HG02759 (cell line): ENCODE measurements around the gene C11orf91.
A peak's percentile ranks its signal among the peaks of the same experiment; 100 is the strongest.

ENCODE experiments used
- ATAC-seq: cut with Tn5 transposase; IDR thresholded peaks from one replicate; pipeline ENCODE4 v1.9.1; 2021; ENCODE audit warnings: mild to moderate bottlenecking, moderate library complexity; ENCODE audit not compliant: unreplicated experiment

C11orf91 gene

DNA sequence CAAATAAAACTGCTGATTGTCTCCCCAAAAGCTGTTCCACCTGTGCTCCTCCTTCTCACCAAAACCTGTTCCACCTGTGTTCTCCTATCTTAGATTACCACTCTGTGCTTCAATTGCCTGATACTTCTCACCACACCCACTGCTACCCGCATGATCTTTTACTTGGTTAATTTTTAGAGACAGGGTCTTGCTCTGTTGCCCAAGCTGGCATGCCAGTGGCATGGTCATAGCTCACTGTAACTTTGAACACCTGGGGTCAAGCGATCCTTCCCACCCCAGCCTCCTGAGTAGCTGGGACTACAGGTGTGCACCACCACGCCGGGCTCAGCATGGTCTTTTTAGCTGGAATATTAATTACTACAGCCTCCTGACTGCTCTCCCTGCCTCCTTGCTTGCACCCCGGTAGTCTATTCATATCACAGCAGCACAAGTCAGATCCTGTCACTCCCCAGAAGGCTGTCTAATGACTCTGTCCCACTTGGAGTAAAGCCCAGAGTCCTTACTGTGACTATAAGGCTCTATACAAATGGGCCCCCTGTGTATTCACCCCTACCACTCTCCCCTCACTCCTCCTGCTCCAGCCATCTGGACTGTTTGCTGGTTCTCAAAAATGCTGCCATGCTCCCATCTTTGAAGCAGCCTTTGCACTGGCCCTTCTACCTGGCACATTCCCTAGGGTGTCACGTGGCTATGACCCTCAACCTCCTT is 3.5 kb downstream of the C11orf91 start:
- ATAC-seq: no peak

DNA sequence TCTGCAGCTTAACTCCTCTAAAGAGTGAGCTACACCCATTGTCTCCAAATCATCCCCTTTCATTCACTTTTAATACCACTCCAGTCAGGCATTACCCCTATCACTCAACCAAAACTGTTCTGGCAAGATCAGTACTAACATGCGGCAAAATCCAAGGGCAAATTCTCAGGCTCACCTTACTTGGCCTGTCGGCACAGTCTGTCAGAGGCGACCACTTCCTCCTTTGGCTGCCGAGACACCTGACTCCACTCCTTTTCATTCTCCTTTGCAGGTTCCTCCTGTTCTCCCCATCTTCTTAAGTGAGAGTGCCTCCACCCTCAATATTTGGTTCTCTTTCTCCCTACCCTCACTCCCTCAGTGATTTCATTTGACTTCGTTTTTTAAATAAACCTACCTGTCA is 4.2 kb downstream of the C11orf91 start:
- no peak for ATAC-seq

DNA sequence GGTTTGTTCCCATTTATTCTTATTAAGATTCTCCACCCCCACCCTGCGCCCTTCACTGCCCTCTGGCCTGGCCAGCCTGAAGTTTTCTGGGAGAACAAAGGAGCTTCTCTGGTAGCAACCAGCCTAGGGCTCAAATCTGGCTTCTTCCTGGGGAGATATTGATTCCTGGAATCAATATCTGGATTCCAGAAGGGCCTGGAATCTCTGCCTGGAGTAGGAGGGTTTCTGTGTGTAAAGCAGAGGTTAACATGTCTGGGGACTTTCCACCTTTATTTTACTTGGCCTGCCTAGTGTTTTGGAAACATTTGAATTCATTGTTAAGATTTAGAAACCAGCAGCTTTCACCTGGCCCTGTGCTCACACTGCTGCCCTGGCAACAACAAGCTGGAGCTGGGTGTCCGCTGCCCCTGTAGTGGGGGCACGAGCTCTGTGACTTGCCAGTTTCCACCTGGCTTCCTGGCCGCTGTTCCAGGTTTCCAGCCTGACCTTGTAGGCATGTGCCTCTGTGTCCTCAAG is 5.5 kb downstream of the C11orf91 start:
- no peak for ATAC-seq

DNA sequence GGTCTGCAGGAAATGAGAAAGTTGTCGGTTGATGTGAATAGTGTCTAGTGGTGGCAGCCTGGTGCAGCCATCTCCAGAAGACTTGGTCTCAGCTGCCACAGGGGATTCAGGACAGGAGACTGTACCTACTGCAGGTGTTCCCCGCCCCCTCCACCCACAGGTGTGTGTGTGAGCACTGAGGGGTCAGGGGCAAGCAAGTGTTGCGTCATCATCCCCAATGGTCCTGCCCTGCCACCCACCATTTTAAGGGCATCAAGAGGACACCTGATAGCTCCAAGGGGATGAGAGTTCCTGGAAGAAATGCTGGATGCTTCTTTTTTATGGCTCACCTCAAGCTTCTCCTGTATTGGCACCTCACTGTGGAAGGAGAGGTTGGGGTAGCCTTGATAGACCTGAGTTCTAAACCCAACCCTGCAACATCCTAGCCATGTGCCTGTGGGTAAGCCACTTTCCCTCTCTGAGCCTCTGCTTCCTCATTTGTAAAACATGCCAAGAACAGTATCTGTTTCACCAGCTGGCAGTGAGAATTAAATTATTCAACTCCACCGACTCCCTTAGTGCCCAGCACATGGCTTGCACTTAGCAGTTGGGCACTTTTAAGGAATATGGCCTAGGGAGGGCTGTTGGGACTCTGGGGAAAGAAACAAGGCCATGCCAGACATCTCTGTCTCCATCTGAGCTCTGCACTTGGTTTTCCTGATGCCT is 6.1 kb downstream of the C11orf91 start:
- ATAC-seq: no peak

DNA sequence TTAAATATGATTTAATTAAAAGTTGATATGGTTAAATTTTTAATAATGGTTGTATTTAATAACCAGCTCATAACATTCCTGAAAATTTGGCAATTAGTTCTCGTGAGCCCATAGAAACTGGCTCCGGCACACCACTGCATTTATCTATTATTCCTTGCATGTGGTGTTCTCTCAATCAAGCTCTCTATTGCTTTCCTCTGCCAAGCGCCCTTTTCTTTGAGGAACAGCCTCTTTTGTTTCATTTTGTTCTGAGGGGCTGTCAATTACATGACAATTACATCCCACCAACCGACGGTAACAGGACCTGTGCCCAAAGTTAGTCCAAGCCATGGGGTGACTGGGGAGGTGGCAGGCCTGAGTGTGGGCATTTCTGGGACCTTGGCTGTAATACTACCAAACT is 8.1 kb downstream of the C11orf91 start:
- ATAC-seq: no peak

DNA sequence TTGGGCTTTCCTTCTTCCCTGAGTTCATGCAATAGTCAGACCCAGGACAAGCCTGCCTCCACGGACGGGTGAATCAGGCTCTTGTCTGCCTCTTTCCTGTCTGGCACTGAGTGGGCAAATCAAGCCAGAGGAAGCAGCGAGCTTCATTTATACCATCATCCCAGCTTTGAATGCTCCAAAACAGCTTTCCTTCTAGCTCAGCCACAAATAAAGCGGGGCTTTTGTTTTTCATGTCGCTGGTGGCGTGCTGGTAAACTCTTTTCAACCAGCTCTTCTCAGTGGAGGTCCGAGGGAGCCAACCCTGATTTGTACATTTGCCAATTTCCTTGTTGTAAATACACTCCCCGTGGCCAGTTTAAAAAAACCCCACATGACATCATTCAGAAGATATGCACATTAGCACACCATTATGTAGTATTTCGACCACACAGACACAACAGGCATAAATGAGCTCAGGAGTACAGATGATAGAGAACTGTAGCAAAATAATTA is 8.6 kb downstream of the C11orf91 start:
- no peak for ATAC-seq

DNA sequence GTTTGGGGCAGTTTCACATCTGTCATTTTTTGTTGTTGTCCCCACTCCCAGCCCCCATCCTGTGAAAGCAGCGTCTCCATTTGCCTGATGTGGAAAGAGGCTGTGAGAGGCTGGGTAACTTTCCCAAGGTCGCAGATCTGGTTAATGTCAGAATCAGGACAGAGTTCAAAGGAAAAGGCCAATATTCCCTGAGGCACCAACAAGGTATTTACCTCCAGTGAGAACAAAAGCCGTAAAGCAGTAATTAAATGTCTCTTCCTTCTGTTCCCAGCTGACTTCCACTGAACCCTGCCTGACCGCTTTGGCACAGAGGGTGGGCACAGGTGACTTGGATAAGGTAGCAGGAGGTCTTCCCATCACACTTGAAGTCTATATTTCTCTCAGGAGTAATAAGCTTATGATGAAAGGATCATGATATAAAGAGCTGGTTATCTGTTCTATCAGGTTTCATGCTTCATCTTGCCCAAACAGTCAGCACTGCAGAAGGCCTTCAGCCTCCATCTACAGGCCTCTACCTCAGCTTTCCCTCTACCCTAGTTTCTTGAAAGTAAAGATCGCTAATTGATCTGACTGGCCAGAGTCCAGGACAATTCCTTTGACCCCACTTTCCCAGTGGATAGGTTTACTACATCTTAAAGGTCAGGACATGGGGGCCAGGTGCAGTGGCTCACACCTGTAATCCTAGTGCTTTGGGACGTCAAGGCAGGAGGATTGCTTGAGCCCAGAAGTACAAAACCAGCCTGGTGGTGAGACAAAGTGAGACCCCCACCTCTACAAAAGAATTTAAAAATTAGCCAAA is 9.4 kb downstream of the C11orf91 start:
- no peak for ATAC-seq

DNA sequence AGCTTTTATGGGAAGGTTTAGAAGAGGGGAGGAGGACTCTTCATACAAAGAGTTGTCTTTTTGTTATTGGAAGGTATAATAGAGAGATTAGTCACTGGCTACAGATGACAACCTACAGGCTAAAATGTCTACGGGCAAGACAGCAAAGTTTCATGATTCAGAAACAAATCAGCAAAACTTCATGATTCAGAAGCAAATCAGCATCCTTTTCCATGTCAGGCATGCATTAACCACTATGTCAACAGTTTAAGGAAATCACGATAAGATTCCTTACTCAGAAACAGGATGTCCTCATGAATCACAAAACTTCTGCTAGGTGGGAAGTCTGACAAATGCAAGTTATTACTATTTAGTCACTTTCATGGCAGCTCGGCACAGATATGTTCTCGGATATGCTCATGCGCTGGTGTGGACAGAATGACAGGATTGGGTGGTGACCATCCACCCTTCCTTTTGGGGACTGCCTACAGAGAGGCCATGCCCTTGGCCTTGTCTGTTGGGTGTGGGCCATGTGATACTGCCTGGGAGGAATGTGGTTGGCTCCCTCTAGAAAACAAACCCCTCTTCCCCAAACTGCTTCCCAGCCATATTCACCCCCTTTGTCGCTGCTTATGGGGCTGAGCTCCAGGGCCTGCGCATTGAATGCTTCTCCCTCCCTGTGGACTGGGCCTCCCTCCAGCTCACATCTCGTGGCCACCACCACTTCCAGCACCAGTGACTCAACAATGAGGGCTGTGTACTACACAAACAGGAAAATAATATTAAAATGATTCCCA is 10.1 kb downstream of the C11orf91 start:
- no peak for ATAC-seq

DNA sequence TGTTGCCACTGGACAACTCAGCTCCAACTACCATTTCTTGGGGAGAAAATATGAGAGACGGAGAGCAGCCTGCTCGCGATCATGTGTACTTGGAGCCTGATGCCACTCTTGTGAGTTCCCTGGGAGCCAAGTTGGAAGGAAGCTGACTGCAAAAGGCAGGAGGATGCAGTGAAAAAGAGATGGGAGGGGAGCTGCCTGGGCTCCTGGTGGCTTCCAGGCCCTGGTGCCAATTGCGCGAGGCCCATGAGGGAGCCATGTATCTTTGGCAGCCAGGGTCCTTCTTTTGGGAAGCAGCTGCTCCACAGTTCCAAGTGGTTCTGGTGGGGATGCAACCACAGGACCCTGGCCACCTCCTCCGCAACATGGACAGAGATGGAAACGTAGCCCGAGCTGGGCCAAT is 11.1 kb downstream of the C11orf91 start:
- no peak for ATAC-seq

DNA sequence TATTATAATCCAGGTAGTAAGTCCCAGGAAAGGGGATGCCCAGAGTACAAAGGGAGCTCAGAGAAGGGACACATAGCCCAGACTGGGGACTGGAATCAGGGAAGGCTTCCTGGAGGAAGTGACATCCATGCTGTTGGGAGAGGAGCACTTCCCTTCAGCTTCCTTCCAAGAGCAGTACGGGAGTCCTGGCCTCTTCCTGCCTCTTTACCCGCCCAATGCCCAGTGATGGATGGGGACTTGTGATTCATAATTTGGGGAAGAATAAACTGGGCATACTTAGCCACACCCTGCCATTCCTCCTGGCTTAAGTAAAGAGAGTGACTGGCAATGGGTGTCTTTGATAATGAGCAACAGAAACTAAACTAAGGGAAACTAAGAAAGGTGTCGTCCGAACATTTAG is 11.5 kb downstream of the C11orf91 start:
- no peak for ATAC-seq

DNA sequence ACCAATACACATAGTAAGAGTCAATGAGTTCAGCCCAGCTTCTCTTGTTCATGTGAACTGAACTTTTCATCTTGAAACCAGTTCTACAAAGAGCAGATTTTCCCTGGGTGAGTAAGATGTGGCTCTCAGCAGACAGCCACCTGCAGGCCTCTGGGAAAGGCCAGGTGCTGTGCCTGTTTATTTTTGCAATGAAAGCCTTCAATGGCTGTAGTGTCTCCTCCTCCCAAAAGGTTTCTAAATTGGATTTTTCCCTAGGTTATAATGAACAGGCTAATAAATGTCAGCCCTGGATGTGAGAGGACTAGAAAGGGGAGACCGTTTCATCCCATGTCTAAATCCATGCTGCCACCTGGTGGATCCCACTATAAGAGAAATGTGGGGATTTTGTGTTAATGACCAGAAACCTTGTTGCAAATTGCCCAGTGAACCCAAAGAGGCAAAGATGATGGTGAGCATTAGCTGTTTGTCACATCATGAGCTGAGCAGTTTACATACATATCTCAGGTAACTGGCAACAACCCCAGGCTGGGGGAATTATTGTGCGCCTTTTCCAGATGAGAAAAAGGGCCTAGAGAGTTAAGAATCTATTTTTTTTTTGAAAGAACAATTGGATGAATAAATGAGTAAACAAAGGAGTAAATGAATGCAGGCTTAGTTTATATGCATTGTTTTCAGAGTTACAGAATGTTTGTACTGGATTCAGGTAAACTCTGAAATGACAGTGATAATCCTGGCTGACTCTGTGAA is 12.7 kb downstream of the C11orf91 start:
- ATAC-seq: peak; percentile 66

DNA sequence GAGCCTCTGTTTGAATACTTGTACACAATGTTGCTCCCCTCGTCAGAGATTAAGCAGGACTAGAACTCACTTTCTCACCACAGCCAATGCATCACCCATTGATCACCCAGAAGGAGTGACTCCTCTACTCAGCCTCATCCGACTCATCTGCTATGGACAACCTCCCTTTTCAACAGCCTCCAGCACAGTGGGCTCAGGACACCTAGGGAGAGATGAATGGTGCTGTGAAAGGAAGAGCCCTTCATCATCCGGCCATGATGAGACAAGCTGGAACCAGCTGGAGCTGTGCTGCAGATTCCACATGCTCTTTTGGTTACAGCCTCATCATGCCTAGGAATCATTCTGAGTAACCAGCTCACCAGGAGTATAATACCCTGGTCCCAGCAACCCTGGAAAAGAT is 15.5 kb downstream of the C11orf91 start:
- no peak for ATAC-seq

DNA sequence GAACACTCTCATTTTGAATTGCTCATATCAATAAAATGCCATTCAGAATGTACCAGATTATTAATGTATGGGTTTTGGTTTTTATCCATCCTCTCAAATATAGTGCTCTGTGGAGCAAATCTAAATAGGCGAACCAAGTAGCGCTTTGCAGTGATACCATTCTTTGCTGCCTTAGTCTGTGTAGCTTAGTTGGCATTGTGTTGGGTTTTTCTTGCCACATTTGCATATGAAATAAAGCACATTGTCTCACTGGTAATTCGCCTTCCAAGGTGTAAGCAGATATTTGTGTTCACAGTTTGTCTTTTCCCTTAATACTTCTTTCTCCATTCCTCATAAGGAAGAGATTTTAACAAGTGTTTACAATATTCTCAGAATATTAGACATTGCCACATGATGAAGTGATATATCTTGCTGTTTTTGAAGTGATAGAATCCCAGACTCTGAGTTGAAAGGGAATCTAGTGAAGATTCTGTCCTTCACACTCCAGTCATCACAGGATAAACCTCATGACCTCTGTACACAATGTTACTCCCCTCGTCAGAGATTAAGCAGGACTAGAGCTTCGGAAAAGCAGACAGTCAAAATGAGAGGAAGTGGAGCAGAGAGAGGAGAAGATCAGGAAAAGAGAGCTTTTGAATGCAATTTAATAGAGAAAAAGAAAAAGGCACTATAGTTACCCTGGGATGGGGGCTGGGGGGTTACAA is 16.5 kb downstream of the C11orf91 start:
- no peak for ATAC-seq

DNA sequence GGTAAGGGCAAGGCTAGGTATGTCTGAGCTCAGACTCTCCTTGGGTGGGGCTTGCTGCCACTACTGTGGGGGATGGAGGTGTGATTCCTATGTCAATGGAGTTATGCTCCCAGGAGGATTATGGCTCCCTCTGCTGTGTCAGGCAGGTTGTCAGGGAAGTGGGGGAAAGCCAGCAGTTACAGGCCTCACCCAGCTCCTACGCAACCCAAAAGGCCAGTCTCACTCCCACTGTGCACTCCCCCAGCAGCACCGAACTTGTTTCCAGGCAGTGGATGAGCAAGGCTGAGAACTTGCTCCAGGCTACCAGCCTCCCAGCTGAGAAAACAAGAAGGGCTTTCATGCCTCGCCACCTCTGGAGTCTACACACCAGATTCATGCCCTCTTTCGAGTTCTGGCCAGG is 18.2 kb downstream of the C11orf91 start:
- no peak for ATAC-seq

DNA sequence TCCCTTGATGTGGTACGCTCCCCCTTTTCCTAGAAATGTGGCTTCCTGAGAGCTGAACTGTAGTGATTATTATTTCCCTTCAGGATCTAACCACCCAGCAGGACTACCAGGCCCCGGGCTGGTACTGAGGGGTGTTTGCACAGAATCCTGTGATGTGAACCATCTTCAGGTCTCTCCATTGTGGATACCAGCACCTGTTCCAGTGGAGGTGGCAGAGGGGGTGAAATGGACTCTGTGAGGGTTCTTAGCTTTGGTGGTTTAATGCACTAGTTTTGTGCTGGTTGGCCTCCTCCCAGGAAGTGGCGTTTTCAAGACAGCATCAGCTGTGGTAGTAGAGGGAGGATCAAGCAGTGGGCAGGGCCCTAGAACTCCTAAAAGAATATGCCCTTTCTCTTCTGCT is 18.6 kb downstream of the C11orf91 start:
- no peak for ATAC-seq

DNA sequence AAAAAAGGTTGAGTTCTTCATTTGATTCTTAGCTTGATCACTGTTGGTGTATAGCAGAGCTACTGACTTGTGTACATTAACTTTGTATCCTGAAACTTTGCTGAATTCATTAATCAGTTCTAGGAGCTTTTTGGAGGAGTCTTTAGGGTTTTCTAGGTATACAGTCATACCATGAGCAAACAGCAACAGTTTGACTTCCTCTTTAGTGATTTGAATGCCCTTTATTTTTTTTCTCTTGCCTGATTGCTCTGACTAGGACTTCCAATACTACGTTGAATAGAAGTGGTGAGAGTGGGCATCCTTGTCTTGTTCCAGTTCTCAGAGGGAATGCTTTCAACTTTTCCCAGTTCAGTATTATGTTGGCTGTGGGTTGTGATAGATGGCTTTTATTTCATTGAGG is 22.0 kb downstream of the C11orf91 start:
- ATAC-seq: peak; percentile 65

DNA sequence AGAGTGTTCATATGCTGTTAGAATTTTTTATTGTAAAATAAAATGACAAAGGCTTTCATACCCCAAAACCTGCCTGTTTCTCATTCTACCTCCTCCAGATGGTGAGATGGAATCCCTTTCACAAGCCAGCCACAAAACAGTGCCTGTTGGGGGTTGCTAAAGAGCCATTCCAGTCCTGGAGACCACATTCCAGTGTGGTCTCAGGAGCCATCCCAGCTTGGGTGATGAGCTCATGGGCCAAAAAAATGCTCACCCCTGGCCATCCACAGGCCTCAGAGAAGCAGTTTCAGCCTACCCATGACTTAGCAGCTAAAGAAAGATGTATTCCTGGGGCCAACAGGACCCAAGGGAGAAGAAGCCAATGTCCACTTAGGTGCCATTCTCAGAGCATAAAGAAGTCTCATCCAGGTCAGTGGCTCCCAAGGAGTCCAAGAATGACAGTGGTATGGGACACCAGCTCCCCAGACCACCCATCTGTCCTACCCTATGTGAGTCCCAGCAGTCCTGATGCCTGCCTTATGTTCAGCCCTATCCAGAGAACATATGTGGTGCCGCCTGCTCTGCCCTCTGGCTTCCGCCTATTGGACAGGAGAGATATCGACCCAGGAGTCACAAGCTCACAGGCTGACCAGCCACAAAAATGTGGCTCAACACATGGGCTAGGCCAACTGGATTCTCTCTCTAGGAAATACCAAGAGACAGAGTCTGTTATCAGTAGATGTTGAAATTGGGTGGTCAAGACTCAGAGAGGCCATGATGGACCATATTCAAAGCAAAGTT is 26.4 kb downstream of the C11orf91 start:
- no peak for ATAC-seq

DNA sequence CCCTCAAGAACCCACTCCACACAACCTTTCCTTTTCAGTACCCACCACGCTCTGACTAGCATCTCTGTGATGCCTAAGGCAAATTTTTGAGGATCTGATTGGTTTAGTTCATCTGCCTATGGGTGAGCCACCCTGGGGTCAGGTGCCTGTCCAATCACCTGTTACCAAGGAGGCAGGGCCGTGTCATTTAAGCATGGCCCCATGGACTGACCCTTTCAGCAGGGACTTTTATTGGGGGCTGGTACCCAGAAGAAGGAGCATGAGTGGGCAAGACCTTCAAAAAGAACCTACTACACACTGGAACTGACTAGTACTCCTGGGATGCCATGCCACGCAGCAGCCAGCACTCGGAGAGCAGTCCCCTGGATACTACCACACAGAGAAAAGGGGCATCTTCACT is 28.4 kb downstream of the C11orf91 start:
- no peak for ATAC-seq
